Lower lobe of right lung (tissue), 2 donors: ENCODE data around the gene ARHGAP24. TPM values are rescaled to one million over a fixed set of nuclear protein-coding genes. Genes with fewer than 3 reads are reported as not detected.

Experiments
- ATAC-seq, 2 donors: fragments of 200-7000 bp; cut with Tn5 transposase; one replicate each; pipeline ENCODE4 v1.9.1; 2020 to 2022; ENCODE audit warnings: mild to moderate bottlenecking in 2 of 2, moderate library complexity in 2 of 2
- DNase-seq: peaks from one replicate; pipeline ENCODE4 v3.0.0-alpha.2; 2020
- H3K27ac ChIP-seq: fragments of 200-600 bp; one replicate; pipeline ENCODE4 v1.8.0; 2022
- H3K27me3 ChIP-seq: fragments of 200-600 bp; one replicate; pipeline ENCODE4 v1.8.0; 2022; ENCODE audit warnings: low read depth
- H3K36me3 ChIP-seq: fragments of 200-600 bp; one replicate; pipeline ENCODE4 v1.8.0; 2022; ENCODE audit warnings: mild to moderate bottlenecking
- H3K4me1 ChIP-seq: fragments of 200-600 bp; one replicate; pipeline ENCODE4 v1.8.0; 2022
- H3K4me3 ChIP-seq: fragments of 200-600 bp; one replicate; pipeline ENCODE4 v1.8.0; 2022; ENCODE audit warnings: mild to moderate bottlenecking
- H3K9me3 ChIP-seq: fragments of 200-600 bp; one replicate; pipeline ENCODE4 v1.8.0; 2022
- CTCF ChIP-seq: fragments of 200-600 bp; IDR thresholded peaks from one replicate; pipeline ENCODE4 v1.8.0; 2022; ENCODE audit warnings: antibody characterized with exemption, mild to moderate bottlenecking
- intact Hi-C: fragments of 100-400 bp; cut with DNase I; formaldehyde crosslinking; loops from one replicate; pipeline ENCODE4 v1.11.0; 2022
- total RNA-seq: library from RNA; stranded (reverse); fragmentation: NEBNext Ultra II Directional; extraction: Animal tissue kit (Norgen Biotek cat#: 25700); gene quantifications from one replicate; pipeline ENCODE4 v1.2.1, GENCODE V29; 2021
- donor health status: DM: no; HTN: yes; CAD: no; lungs with severe emphysema.

ARHGAP24 gene
- total RNA-seq, 1 donor from 2014 or later: 28.7 TPM

GRCh38 chr4:85642356-85643100, 167.6 kb downstream of the ARHGAP24 start:
- ATAC-seq: no peak
- no peak overlapping the region for H3K4me3 ChIP-seq
- H3K27ac ChIP-seq: no peak overlapping the region
- no peak for DNase-seq
- H3K9me3 ChIP-seq: no peaks in the 10 kb centered on the region
- no peaks in the 10 kb centered on the region for H3K36me3 ChIP-seq
- no peak for TF ChIP-seq CTCF
- intact Hi-C loops: no loop called here
- no peaks in the 10 kb centered on the region for H3K4me1 ChIP-seq
- no peaks in the 10 kb centered on the region for H3K27me3 ChIP-seq

- no peak overlapping the region for H3K4me3 ChIP-seq
- H3K27ac ChIP-seq: no peak overlapping the region
- H3K36me3 ChIP-seq: no peaks in the 10 kb centered on the region
- DNase-seq (no peak), ATAC-seq (no peak)
- TF ChIP-seq CTCF: no peak
- H3K27me3 ChIP-seq: no peaks in the 10 kb centered on the region
- no peaks in the 10 kb centered on the region for H3K4me1 ChIP-seq
- no peaks in the 10 kb centered on the region for H3K9me3 ChIP-seq
- intact Hi-C loops: no loop called here
These were observed 169.1 kb downstream of the ARHGAP24 start for GRCh38 chr4:85644061-85644460.

- DNase-seq (no peak), ATAC-seq (no peak)
- no peak for TF ChIP-seq CTCF
- Histone ChIP-seq H3K36me3 (no peaks in the 10 kb centered on the region), H3K27ac (no peak overlapping the region), H3K27me3 (no peaks in the 10 kb centered on the region), H3K4me1 (no peaks in the 10 kb centered on the region), H3K9me3 (no peaks in the 10 kb centered on the region), H3K4me3 (no peak overlapping the region)
- intact Hi-C loops: no loop called here
These were observed 176.0 kb downstream of the ARHGAP24 start for GRCh38 chr4:85650908-85651307.

- no peak for TF ChIP-seq CTCF
- H3K4me3 ChIP-seq: no peak overlapping the region
- no peak for DNase-seq
- no peaks in the 10 kb centered on the region for H3K9me3 ChIP-seq
- H3K4me1 ChIP-seq: peaks cover 6% of the 10 kb centered on the region
- intact Hi-C loops: no loop called here
- no peak for ATAC-seq
- H3K36me3 ChIP-seq: no peaks in the 10 kb centered on the region
- H3K27ac ChIP-seq: no peak overlapping the region
- no peaks in the 10 kb centered on the region for H3K27me3 ChIP-seq
These were observed 182.0 kb downstream of the ARHGAP24 start for GRCh38 chr4:85656759-85657505.

- TF ChIP-seq CTCF: no peak
- intact Hi-C loops: no loop called here
- no peaks in the 10 kb centered on the region for H3K9me3 ChIP-seq
- DNase-seq (no peak), ATAC-seq (no peak)
- no peaks in the 10 kb centered on the region for H3K36me3 ChIP-seq
- H3K4me1 ChIP-seq: peaks cover 6% of the 10 kb centered on the region
- H3K27me3 ChIP-seq: no peaks in the 10 kb centered on the region
- H3K4me3 ChIP-seq: no peak overlapping the region
- no peak overlapping the region for H3K27ac ChIP-seq
These were observed 184.0 kb downstream of the ARHGAP24 start for GRCh38 chr4:85658766-85659439.
